ENCODE data around the gene RNF40. TPM values are rescaled to one million over a fixed set of nuclear protein-coding genes. Genes with fewer than 3 reads are reported as not detected.
"Not testable (repeated sequence)": the region's sequence is repeated elsewhere in the genome, so short reads cannot be mapped to it uniquely, and the experiment has no call there.

RNF40 gene
- total RNA-seq, 1 donor from 2014 or later: 50.6 TPM

DNA sequence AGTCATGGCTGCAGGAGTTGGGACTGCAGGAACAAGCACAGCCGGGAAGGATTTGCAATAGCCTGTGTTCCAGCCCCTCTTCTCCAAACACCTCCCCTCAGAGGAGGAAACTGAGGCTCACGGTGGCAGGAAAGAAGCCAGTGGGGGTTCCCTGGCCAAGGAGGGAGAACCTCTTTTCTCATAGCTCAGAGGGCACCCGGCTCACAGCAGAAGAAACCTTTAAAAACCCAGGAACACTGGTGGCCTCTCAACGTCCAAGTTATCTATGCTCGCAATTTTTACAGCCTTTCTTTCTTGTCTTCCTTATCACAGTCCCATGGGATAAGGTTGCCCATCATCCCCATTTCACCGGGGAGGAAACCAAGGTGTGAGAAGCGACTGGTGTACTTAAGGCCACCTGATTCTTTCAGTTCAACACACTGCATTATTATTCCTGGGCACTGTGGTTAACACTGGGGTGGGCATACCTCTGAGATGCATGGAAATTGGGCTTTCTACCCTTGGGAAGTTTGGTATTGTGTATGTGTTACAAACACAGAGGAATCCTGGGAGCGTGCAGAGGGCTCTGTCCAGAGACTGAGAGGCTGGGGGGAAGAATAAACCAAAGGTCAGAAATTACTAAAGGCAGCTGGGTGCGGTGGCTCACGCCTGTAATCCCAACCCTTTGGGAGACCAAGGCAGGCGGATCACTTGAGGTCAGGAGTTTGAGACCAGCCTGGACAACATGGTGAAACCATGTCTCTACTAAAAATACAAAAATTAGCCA lies 25.7 kb downstream of the RNF40 start:
- no peaks in the 10 kb centered on the region for H3K27me3 ChIP-seq (ENCODE audit: control insufficient read depth in 3 of 3, insufficient read depth in 3 of 3, low read length in 3 of 3)

DNA sequence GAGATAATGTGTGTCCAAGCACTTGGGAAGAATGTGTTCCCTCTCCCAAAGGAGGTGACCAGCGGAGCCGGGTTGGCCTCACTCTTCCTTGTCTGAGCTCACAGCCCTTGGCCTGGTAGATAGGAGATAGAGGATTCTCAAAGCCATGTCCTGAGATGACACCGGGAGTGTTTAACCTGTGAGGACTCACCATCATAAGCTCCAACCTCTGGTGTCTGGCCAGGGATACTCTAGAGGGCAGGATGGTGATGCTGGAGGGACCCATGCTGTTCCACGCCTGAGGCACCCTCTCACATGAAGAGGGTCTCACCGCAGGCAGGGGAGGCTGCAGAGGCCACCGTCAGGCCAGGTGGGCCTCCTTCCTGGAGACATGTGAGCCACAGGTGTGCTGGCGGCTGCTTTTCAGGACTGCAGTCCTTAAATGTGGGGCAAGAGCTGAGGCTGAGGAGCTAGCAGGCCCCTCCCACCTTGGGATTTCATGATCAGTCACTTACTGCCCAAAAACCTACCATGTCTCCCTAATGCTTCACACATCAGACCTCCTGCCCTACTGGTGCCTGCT lies 31.5 kb downstream of the RNF40 start:
- no peaks in the 10 kb centered on the region for H3K36me3 ChIP-seq (ENCODE audit: control insufficient read depth in 3 of 3, insufficient read depth in 3 of 3, low read length in 3 of 3)
- H3K9ac ChIP-seq (ENCODE audit: low read depth in 1 of 3, low read length in 3 of 3): no peak overlapping the region
- H3K4me1 ChIP-seq (ENCODE audit: control insufficient read depth in 3 of 3, insufficient read depth in 3 of 3, low read length in 3 of 3): peaks cover 0 to 3% (median 0%) of the 10 kb centered on the region in 3 donors
- no peaks in the 10 kb centered on the region for H3K27me3 ChIP-seq (ENCODE audit: control insufficient read depth in 3 of 3, insufficient read depth in 3 of 3, low read length in 3 of 3)
- no peak overlapping the region for H3K27ac ChIP-seq (ENCODE audit: low read depth, low read length)
- H3K9me3 ChIP-seq (ENCODE audit: control insufficient read depth in 3 of 3, low read length in 3 of 3): no peaks in the 10 kb centered on the region
- no peak overlapping the region for H3K4me3 ChIP-seq (ENCODE audit: low read length in 3 of 3)

More for the DNA sequence above, 25.7 kb downstream of the RNF40 start:
- Histone ChIP-seq H3K4me3 (ENCODE audit: low read length in 3 of 3) (peak overlapping the region; percentile 89 to 95 (median 94)), H3K9ac (ENCODE audit: low read depth in 1 of 3, low read length in 3 of 3) (peak overlapping the region; percentile 90 to 96 (median 93)), H3K9me3 (ENCODE audit: control insufficient read depth in 3 of 3, low read length in 3 of 3) (no peaks in the 10 kb centered on the region), H3K4me1 (ENCODE audit: control insufficient read depth in 3 of 3, insufficient read depth in 3 of 3, low read length in 3 of 3) (peaks cover 21 to 27% (median 21%) of the 10 kb centered on the region in 3 donors), H3K27ac (ENCODE audit: low read depth, low read length) (peak overlapping the region; percentile 75), H3K36me3 (ENCODE audit: control insufficient read depth in 3 of 3, insufficient read depth in 3 of 3, low read length in 3 of 3) (peaks cover 5 to 15% (median 8%) of the 10 kb centered on the region in 3 donors)

DNA sequence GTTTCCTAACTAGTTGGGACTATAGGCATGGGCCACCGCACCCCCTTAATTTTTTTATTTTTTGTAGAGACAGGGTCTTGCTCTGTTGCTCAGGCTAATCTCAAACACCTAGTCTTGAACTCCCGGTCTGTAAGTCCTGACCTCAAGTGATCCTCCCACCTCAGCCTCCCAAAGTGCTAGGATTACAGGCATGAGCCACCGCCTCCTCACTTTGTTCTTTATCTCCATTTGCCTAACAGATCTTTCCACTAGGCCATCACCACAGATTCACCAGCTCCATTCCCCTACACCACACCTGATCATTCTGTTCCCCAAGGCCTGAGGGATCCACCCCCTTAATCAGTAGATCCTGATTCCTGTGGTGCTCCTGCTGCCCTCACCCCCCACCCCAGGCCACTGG lies 32.5 kb downstream of the RNF40 start:
- Histone ChIP-seq H3K36me3 (ENCODE audit: control insufficient read depth in 3 of 3, insufficient read depth in 3 of 3, low read length in 3 of 3) (no peaks in the 10 kb centered on the region), H3K9ac (ENCODE audit: low read depth in 1 of 3, low read length in 3 of 3) (no peak overlapping the region), H3K9me3 (ENCODE audit: control insufficient read depth in 3 of 3, low read length in 3 of 3) (no peaks in the 10 kb centered on the region), H3K27me3 (ENCODE audit: control insufficient read depth in 3 of 3, insufficient read depth in 3 of 3, low read length in 3 of 3) (no peaks in the 10 kb centered on the region), H3K4me1 (ENCODE audit: control insufficient read depth in 3 of 3, insufficient read depth in 3 of 3, low read length in 3 of 3) (peaks cover 0 to 3% (median 0%) of the 10 kb centered on the region in 3 donors), H3K4me3 (ENCODE audit: low read length in 3 of 3) (no peak overlapping the region), H3K27ac (ENCODE audit: low read depth, low read length) (no peak overlapping the region)

DNA sequence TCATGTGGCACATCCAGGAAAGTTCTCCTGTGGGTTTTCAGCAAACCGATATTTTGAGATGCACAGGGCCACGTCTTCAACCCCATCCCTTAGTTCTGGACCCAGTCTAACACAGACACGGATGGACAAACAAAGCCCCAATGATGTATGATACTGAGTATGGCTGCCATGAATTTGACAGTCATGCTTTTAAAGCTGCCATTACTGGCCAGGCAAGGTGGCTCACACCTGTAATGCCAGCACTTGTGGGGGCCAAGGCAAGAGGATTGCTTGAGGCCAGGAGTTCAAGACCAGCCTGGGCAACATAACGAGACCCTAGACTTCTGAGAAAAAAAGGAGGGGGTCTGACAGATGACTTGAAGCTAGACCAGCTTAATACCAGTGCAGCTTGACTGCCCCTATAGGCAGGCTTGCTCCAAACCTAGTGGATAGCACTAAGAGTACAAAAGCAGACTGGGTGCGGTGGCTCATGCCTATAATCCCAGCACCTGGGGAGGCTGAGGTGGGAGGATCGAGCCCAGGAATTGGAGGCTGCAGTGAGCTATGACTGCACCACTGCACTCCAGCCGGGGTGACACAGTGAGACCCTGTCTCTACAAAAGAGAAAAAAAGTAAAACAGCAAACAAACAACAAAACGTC lies 35.7 kb downstream of the RNF40 start:
- Histone ChIP-seq H3K36me3 (ENCODE audit: control insufficient read depth in 3 of 3, insufficient read depth in 3 of 3, low read length in 3 of 3) (no peaks in the 10 kb centered on the region), H3K4me1 (ENCODE audit: control insufficient read depth in 3 of 3, insufficient read depth in 3 of 3, low read length in 3 of 3) (peaks cover 0 to 3% (median 0%) of the 10 kb centered on the region in 3 donors), H3K9me3 (ENCODE audit: control insufficient read depth in 3 of 3, low read length in 3 of 3) (no peaks in the 10 kb centered on the region), H3K27me3 (ENCODE audit: control insufficient read depth in 3 of 3, insufficient read depth in 3 of 3, low read length in 3 of 3) (no peaks in the 10 kb centered on the region), H3K27ac (ENCODE audit: low read depth, low read length) (no peak overlapping the region), H3K9ac (ENCODE audit: low read depth in 1 of 3, low read length in 3 of 3) (no peak overlapping the region), H3K4me3 (ENCODE audit: low read length in 3 of 3) (no peak overlapping the region)

DNA sequence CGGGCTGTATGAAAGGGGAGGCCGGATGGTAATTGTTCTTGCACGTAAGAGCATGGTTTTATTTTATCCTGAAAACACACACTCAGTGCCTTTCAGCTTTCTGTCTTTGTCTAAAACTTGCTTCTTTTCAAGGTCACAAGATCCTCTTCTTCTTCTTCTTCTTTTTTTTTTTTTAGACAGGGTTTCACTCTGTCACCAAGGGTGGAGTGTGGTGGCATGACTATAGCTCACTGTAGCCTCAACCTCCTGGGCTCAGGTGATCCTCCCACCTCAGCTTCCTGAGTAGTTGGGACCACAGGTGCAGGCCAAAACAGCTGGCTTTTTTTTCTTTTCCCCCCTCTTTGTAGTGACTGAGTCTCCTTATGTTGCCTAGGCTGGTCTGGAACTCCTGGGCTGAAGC lies 40.8 kb downstream of the RNF40 start:
- Histone ChIP-seq H3K9ac (ENCODE audit: low read depth in 1 of 3, low read length in 3 of 3) (no peak overlapping the region), H3K4me3 (ENCODE audit: low read length in 3 of 3) (no peak overlapping the region), H3K27ac (ENCODE audit: low read depth, low read length) (no peak overlapping the region), H3K9me3 (ENCODE audit: control insufficient read depth in 3 of 3, low read length in 3 of 3) (no peaks in the 10 kb centered on the region), H3K27me3 (ENCODE audit: control insufficient read depth in 3 of 3, insufficient read depth in 3 of 3, low read length in 3 of 3) (no peaks in the 10 kb centered on the region), H3K4me1 (ENCODE audit: control insufficient read depth in 3 of 3, insufficient read depth in 3 of 3, low read length in 3 of 3) (peaks cover 14 to 15% (median 15%) of the 10 kb centered on the region in 3 donors), H3K36me3 (ENCODE audit: control insufficient read depth in 3 of 3, insufficient read depth in 3 of 3, low read length in 3 of 3) (no peaks in the 10 kb centered on the region)

DNA sequence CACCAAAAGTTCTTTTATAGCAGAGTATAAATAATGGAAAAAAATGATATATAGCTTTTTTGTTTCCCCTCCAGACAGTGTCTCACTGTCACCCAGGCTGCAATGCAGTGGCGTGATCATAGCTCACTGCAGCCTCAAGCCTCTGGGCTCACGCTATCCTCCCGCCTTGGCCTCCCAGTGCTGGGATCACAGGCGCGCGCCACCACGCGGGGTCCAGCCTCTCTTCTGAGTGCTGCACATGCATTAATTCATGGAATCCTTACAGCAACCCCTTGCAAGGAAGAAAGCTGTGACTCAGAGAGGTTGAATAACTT lies 42.9 kb downstream of the RNF40 start:
- H3K27ac ChIP-seq (ENCODE audit: low read depth, low read length): peak overlapping the region; percentile 92
- peak overlapping the region; percentile 93 to 99 (median 95) for H3K9ac ChIP-seq (ENCODE audit: low read depth in 1 of 3, low read length in 3 of 3)
- H3K27me3 ChIP-seq (ENCODE audit: control insufficient read depth in 3 of 3, insufficient read depth in 3 of 3, low read length in 3 of 3): no peaks in the 10 kb centered on the region
- no peaks in the 10 kb centered on the region for H3K9me3 ChIP-seq (ENCODE audit: control insufficient read depth in 3 of 3, low read length in 3 of 3)
- no peaks in the 10 kb centered on the region for H3K36me3 ChIP-seq (ENCODE audit: control insufficient read depth in 3 of 3, insufficient read depth in 3 of 3, low read length in 3 of 3)
- peaks cover 14 to 15% (median 15%) of the 10 kb centered on the region in 3 donors for H3K4me1 ChIP-seq (ENCODE audit: control insufficient read depth in 3 of 3, insufficient read depth in 3 of 3, low read length in 3 of 3)
- H3K4me3 ChIP-seq (ENCODE audit: low read length in 3 of 3): peak overlapping the region; percentile 89 to 90 (median 89)

DNA sequence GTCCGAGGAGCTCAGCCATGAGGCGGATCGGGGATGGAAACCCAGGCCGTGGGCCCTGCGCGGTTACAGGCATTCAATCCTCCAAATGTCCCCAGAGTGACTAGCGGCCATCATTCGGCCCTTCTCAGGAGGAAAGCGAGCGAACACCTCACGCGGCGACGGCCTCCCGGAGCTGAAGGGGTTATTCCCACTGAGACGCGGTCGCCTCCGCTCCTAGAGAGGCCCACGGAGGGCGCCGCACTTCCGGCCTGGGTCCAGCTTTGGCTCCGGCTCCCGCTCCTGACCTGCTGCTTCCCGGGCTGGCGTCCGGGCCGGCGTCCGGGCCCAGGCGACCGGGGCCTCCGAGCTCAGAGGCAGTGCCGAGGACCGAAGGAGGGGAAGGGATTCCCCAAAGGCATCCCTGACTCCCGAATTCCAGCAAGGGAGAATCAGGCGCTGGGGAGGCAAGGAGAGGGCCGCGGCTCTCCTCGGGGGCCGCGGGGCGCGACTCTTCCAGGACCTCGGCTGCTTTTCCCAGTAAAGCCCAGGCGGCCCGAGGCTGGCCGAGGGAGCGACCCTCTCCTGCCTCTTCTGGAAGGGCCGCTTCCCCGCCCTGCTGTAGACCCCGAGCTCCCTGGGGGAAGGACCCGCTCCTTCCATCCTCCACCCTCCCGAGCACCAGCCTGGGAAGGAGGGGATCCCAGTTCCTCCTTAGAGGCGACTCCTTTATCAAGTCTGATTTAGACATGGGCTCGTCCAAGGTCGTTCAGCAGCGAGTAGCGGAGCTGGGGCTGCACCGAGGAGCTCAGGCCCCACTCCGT lies 43.4 kb downstream of the RNF40 start:
- H3K4me1 ChIP-seq (ENCODE audit: control insufficient read depth in 3 of 3, insufficient read depth in 3 of 3, low read length in 3 of 3): peaks cover 14 to 15% (median 15%) of the 10 kb centered on the region in 3 donors
- H3K27ac ChIP-seq (ENCODE audit: low read depth, low read length): peak overlapping the region; percentile 92
- no peaks in the 10 kb centered on the region for H3K9me3 ChIP-seq (ENCODE audit: control insufficient read depth in 3 of 3, low read length in 3 of 3)
- no peaks in the 10 kb centered on the region for H3K36me3 ChIP-seq (ENCODE audit: control insufficient read depth in 3 of 3, insufficient read depth in 3 of 3, low read length in 3 of 3)
- peak overlapping the region; percentile 89 to 90 (median 89) for H3K4me3 ChIP-seq (ENCODE audit: low read length in 3 of 3)
- no peaks in the 10 kb centered on the region for H3K27me3 ChIP-seq (ENCODE audit: control insufficient read depth in 3 of 3, insufficient read depth in 3 of 3, low read length in 3 of 3)
- peak overlapping the region; percentile 93 to 99 (median 95) for H3K9ac ChIP-seq (ENCODE audit: low read depth in 1 of 3, low read length in 3 of 3)

DNA sequence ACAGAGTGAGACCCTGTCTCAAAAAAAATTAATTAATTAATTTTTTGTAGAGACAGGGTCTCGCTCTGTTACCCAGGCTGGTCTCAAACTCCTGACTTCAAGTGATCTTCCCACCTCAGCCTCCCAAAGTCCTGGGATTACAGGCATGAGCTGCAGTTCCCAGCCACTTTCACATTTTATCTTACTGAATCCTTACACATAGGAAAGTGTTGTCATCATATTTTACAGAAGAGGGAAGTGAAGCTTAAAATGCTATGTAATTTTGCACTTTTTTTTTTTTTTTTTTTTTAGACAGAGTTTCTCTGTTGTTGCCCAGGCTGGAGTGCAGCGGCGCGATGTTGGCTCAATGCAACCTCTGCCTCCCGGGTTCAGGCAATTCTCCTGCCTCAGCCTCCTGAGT lies 46.0 kb downstream of the RNF40 start:
- H3K9ac ChIP-seq (ENCODE audit: low read depth in 1 of 3, low read length in 3 of 3): no peak overlapping the region
- H3K36me3 ChIP-seq (ENCODE audit: control insufficient read depth in 3 of 3, insufficient read depth in 3 of 3, low read length in 3 of 3): no peaks in the 10 kb centered on the region
- no peak overlapping the region for H3K4me3 ChIP-seq (ENCODE audit: low read length in 3 of 3)
- no peaks in the 10 kb centered on the region for H3K9me3 ChIP-seq (ENCODE audit: control insufficient read depth in 3 of 3, low read length in 3 of 3)
- H3K4me1 ChIP-seq (ENCODE audit: control insufficient read depth in 3 of 3, insufficient read depth in 3 of 3, low read length in 3 of 3): peaks cover 14 to 15% (median 15%) of the 10 kb centered on the region in 3 donors
- no peaks in the 10 kb centered on the region for H3K27me3 ChIP-seq (ENCODE audit: control insufficient read depth in 3 of 3, insufficient read depth in 3 of 3, low read length in 3 of 3)
- no peak overlapping the region for H3K27ac ChIP-seq (ENCODE audit: low read depth, low read length)

DNA sequence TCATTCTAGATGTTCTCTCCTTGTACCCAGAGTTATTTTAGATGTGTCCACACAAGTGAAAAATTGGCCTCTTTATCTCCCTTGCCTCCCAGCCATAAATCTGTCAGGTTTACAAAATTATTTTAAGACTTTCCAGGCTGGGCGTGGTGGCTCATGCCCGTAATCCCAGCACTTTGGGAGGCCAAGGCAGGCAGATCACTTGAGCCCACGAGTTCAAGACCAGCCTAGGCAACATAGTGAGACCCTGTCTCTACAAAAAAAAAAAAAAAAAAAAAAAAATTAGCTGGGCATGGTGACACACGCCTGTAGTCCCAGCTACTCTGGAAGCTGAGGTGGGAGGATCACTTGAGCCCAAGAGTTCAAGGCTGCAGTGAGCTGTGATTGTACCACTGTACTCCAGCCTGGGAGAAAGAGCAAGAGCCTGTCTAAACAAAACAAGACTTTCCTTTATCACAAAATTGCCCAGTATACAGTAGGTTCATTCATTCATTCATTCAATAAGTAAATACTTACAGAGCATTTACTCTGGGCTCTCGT lies 46.8 kb downstream of the RNF40 start:
- H3K9ac ChIP-seq (ENCODE audit: low read depth in 1 of 3, low read length in 3 of 3); H3K9me3 ChIP-seq (ENCODE audit: control insufficient read depth in 3 of 3, low read length in 3 of 3); H3K4me3 ChIP-seq (ENCODE audit: low read length in 3 of 3); H3K27me3 ChIP-seq (ENCODE audit: control insufficient read depth in 3 of 3, insufficient read depth in 3 of 3, low read length in 3 of 3); H3K36me3 ChIP-seq (ENCODE audit: control insufficient read depth in 3 of 3, insufficient read depth in 3 of 3, low read length in 3 of 3); H3K27ac ChIP-seq (ENCODE audit: low read depth, low read length): not testable (repeated sequence)
- peaks cover 16 to 19% (median 18%) of the 10 kb centered on the region in 3 donors for H3K4me1 ChIP-seq (ENCODE audit: control insufficient read depth in 3 of 3, insufficient read depth in 3 of 3, low read length in 3 of 3)
